HepG2 (cell line): ENCODE measurements around the gene SCAPER. TPM values are rescaled to one million over a fixed set of nuclear protein-coding genes. Genes with fewer than 3 reads are reported as not detected.

Experiments
- CEBPB ChIP-seq: IDR thresholded peaks from 2 replicates; pipeline ENCODE4 v1.6.1; 2011; ENCODE audit warnings: low read depth, low read length, improper control_type of control experiment, borderline replicate concordance
- FOXA1 ChIP-seq, 2 experiments: fragments of 450-650 bp in 1 of 2; sonication (generic) in 1 of 2; formaldehyde crosslinking in 1 of 2; IDR thresholded peaks; 2 replicates each; pipeline versions ENCODE4 v1.4.0 to v1.6.1; 2016 to 2020; ENCODE audit warnings: missing genetic modification reagents in 1 of 2
- HNF1A ChIP-seq, 2 experiments: sonication (generic) in 1 of 2; formaldehyde crosslinking in 1 of 2; IDR thresholded peaks; 2 replicates each; pipeline versions ENCODE4 v1.4.0 to v1.6.1; 2016 to 2020; ENCODE audit warnings: borderline replicate concordance in 1 of 2, low read depth in 1 of 2, mild to moderate bottlenecking in 1 of 2, missing genetic modification reagents in 1 of 2
- IRF2 ChIP-seq: IDR thresholded peaks from 2 replicates; pipeline ENCODE4 v1.6.1; 2018; ENCODE audit warnings: missing genetic modification reagents, missing compliant biosample characterization
- MED13 ChIP-seq: sonication (generic); formaldehyde crosslinking; IDR thresholded peaks from 2 replicates; pipeline ENCODE4 v1.5.0; 2020; ENCODE audit warnings: missing genetic modification reagents
- PPARG ChIP-seq: conservative IDR thresholded peaks from 2 replicates; pipeline ENCODE4 v1.6.1; 2016; ENCODE audit warnings: missing biosample characterization, missing genetic modification reagents
- RCOR2 ChIP-seq: IDR thresholded peaks from 2 replicates; pipeline ENCODE4 v1.6.1; 2016; ENCODE audit warnings: missing biosample characterization, missing genetic modification reagents
- TOE1 ChIP-seq: sonication (generic); formaldehyde crosslinking; IDR thresholded peaks from 2 replicates; pipeline ENCODE4 v1.4.0; 2020; ENCODE audit warnings: mild to moderate bottlenecking, missing genetic modification reagents
- ZBTB4 ChIP-seq: sonication (generic); formaldehyde crosslinking; IDR thresholded peaks from 2 replicates; pipeline ENCODE4 v1.4.0; 2020; ENCODE audit warnings: missing genetic modification reagents, mild to moderate bottlenecking, borderline replicate concordance
- ZIK1 ChIP-seq: sonication (generic); formaldehyde crosslinking; IDR thresholded peaks from 2 replicates; pipeline ENCODE4 v1.5.0; 2020; ENCODE audit warnings: mild to moderate bottlenecking, low read depth, missing genetic modification reagents, borderline replicate concordance
- ZNF235 ChIP-seq: sonication (generic); formaldehyde crosslinking; IDR thresholded peaks from 2 replicates; pipeline ENCODE4 v1.8.1; 2023; ENCODE audit warnings: mild to moderate bottlenecking, missing genetic modification reagents, borderline replicate concordance
- ZNF260 ChIP-seq: sonication (generic); formaldehyde crosslinking; IDR thresholded peaks from 2 replicates; pipeline ENCODE4 v1.4.0; 2020; ENCODE audit warnings: missing genetic modification reagents, low read depth, mild to moderate bottlenecking, borderline replicate concordance
- ZNF407 ChIP-seq: sonication (generic); formaldehyde crosslinking; IDR thresholded peaks from one replicate; pipeline ENCODE4 v1.5.1; 2020; ENCODE audit warnings: mild to moderate bottlenecking, missing genetic modification reagents; ENCODE audit errors: not compliant biosample characterization
- ZNF644 ChIP-seq: IDR thresholded peaks from 2 replicates; pipeline ENCODE4 v1.6.1; 2016; ENCODE audit warnings: low read depth
- polyA plus RNA-seq, 8 experiments: library from polyadenylated mRNA; depleted of rRNA in 3 of 8; stranded (reverse) in 7 of 8; unstranded in 1 of 8; fragments of >200 nt; fragmentation: Illumina TruSeq in 4 of 8; extraction: Trizol in 4 of 8; gene quantifications; 2 replicates each; pipeline versions ENCODE4 v1.2.1 to v1.2.3, GENCODE V29; 2011 to 2016; ENCODE audit warnings: low read depth in 4 of 8, missing spikeins in 1 of 8, mixed read lengths in 1 of 8; ENCODE audit not compliant: insufficient read depth in 1 of 8
- total RNA-seq, 5 experiments: library from RNA; depleted of rRNA; stranded (reverse); fragments of >200 nt; fragmentation: Illumina TruSeq; extraction: Trizol; gene quantifications; 2 replicates each; pipeline ENCODE4 v1.2.3, GENCODE V29; 2016; ENCODE audit warnings: low read depth in 1 of 5

SCAPER gene
- total and polyA plus RNA-seq, 2 of the 13 experiments (the other 11 are each of a cell fraction or from before 2014, with no cell fraction given): 4.3 to 10.5 TPM

GRCh38 chr15:76936671-76937070 lies 31.5 kb upstream of the SCAPER start (continued):
- no peak for TF ChIP-seq ZNF235 (CRISPR knock-in tag)
- TF ChIP-seq HNF1A (IDR thresholded peaks at IDR 0.05; ENCODE audit: low read depth): 0 out of 2 replicates have a peak, but pooled peaks have one; percentile 22
- no peak; the same call in 1 of the 2 replicates for TF ChIP-seq HNF1A (CRISPR knock-in tag; IDR thresholded peaks at IDR 0.05; ENCODE audit: borderline replicate concordance)
- TF ChIP-seq MED13: no peak
- no peak for TF ChIP-seq ZNF407 (CRISPR knock-in tag)
- no peak for TF ChIP-seq ZIK1 (CRISPR knock-in tag)
- no peak for TF ChIP-seq ZBTB4 (CRISPR knock-in tag)
- 0 out of 2 replicates have a peak, but pooled peaks have one; percentile 17 for TF ChIP-seq ZNF644
- TF ChIP-seq CEBPB: peak; percentile 94
- no peak for TF ChIP-seq RCOR2
- TF ChIP-seq FOXA1 (IDR thresholded peaks at IDR 0.05): no peak
- TF ChIP-seq FOXA1 (CRISPR knock-in tag; IDR thresholded peaks at IDR 0.05): no peak
- no peak for TF ChIP-seq PPARG (CRISPR knock-in tag)
- TF ChIP-seq IRF2: no peak
- TF ChIP-seq TOE1 (CRISPR knock-in tag): no peak
- no peak for TF ChIP-seq ZNF260 (CRISPR knock-in tag)
